IMR-90 (cell line): ENCODE data around the gene MLNR.

Experiments used
- BHLHE40 ChIP-seq: fragments of 150-350 bp; IDR thresholded peaks from 2 replicates; pipeline ENCODE4 v1.6.1; 2016; ENCODE audit warnings: mild to moderate bottlenecking, low read depth, low read length
- CEBPB ChIP-seq: IDR thresholded peaks from 2 replicates; pipeline ENCODE4 v1.6.1; 2012; ENCODE audit warnings: low read depth, low read length, improper control_type of control experiment
- CHD1 ChIP-seq: IDR thresholded peaks from 2 replicates; pipeline ENCODE4 v1.6.1; 2012; ENCODE audit warnings: low read depth, low read length, improper control_type of control experiment
- CTCF ChIP-seq: conservative IDR thresholded peaks from 2 replicates; pipeline ENCODE4 v1.5.1; 2012; ENCODE audit warnings: mild to moderate bottlenecking, low read depth, low read length, improper control_type of control experiment
- FOS ChIP-seq: fragments of 150-350 bp; IDR thresholded peaks from 2 replicates; pipeline ENCODE4 v1.6.1; 2016; ENCODE audit warnings: low read depth, low read length
- MAFK ChIP-seq: IDR thresholded peaks from 2 replicates; pipeline ENCODE4 v1.6.1; 2012; ENCODE audit warnings: low read depth, low read length, improper control_type of control experiment
- MAZ ChIP-seq: IDR thresholded peaks from 2 replicates; pipeline ENCODE4 v1.6.1; 2012; ENCODE audit warnings: low read depth, mild to moderate bottlenecking, low read length, improper control_type of control experiment, moderate library complexity, borderline replicate concordance
- NFE2L2 ChIP-seq: fragments of 150-350 bp; IDR thresholded peaks from 2 replicates; pipeline ENCODE4 v1.6.1; 2016; ENCODE audit warnings: low read depth, mild to moderate bottlenecking, low read length
- POLR2A ChIP-seq: IDR thresholded peaks from 2 replicates; pipeline ENCODE4 v1.6.1; 2012; ENCODE audit warnings: mild to moderate bottlenecking, low read depth, low read length
- RAD21 ChIP-seq: IDR thresholded peaks from 2 replicates; pipeline ENCODE4 v1.6.1; 2012; ENCODE audit warnings: low read length, improper control_type of control experiment
- RCOR1 ChIP-seq: IDR thresholded peaks from 2 replicates; pipeline ENCODE4 v1.6.1; 2012; ENCODE audit warnings: mild to moderate bottlenecking, low read length, improper control_type of control experiment; ENCODE audit not compliant: insufficient replicate concordance
- RFX5 ChIP-seq: IDR thresholded peaks from 2 replicates; pipeline ENCODE4 v1.8.0; 2012; ENCODE audit warnings: low read depth, mild to moderate bottlenecking, low read length, moderate library complexity
- SMC3 ChIP-seq: fragments of 150-350 bp; IDR thresholded peaks from 2 replicates; pipeline ENCODE4 v1.6.1; 2016; ENCODE audit warnings: low read depth, mild to moderate bottlenecking, antibody characterized with exemption, low read length, moderate library complexity

GRCh38 chr13:49256841-49257240, 36.7 kb downstream of the MLNR start:
- TF ChIP-seq POLR2A (no peak), RCOR1 (no peak), CTCF (no peak), CHD1 (no peak), SMC3 (no peak), CEBPB (no peak), BHLHE40 (no peak), RAD21 (no peak), RFX5 (no peak), FOS (no peak), MAZ (no peak), MAFK (no peak), NFE2L2 (no peak)
